Heart left ventricle (tissue), 16 donors: ENCODE results near the gene KRTAP12-4. TPM values are rescaled to one million over a fixed set of nuclear protein-coding genes. Genes with fewer than 3 reads are reported as not detected.

Experiments used
- ATAC-seq, 4 donors: fragments of 200-7000 bp; cut with Tn5 transposase; one replicate each; pipeline ENCODE4 v1.9.1; 2020 to 2022; ENCODE audit warnings: moderate library complexity in 4 of 4, mild to moderate bottlenecking in 3 of 4, moderate number of reproducible peaks in 1 of 4
- DNase-seq, 5 donors: peaks; one replicate each; pipeline ENCODE4 v3.0.0-alpha.2; 2020
- H3K27ac ChIP-seq, 12 donors: fragments of 200-600 bp; sonication (generic) in 4 of 12; one replicate each; pipeline versions ENCODE4 v1.5.0 to v1.8.0; 2016 to 2022; ENCODE audit warnings: mild to moderate bottlenecking in 2 of 12
- H3K27me3 ChIP-seq, 9 donors: fragments of 200-600 bp; sonication (generic) in 2 of 9; one replicate each; pipeline versions ENCODE4 v1.5.1 to v1.8.0; 2016 to 2022; ENCODE audit warnings: mild to moderate bottlenecking in 3 of 9
- H3K36me3 ChIP-seq, 9 donors: fragments of 200-600 bp; sonication (generic) in 2 of 9; one replicate each; pipeline versions ENCODE4 v1.5.0 to v1.8.0; 2018 to 2022; ENCODE audit warnings: mild to moderate bottlenecking in 2 of 9
- H3K4me1 ChIP-seq, 12 donors: fragments of 200-600 bp; sonication (generic) in 4 of 12; one replicate each; pipeline versions ENCODE4 v1.5.0 to v1.8.0; 2016 to 2022; ENCODE audit warnings: mild to moderate bottlenecking in 3 of 12
- H3K4me3 ChIP-seq, 12 donors: fragments of 200-600 bp; sonication (generic) in 4 of 12; one replicate each; pipeline versions ENCODE4 v1.5.0 to v1.8.0; 2017 to 2022; ENCODE audit warnings: mild to moderate bottlenecking in 9 of 12, moderate library complexity in 4 of 12
- H3K9me3 ChIP-seq, 12 donors: fragments of 200-600 bp; sonication (generic) in 4 of 12; one replicate each; pipeline versions ENCODE4 v1.5.0 to v1.8.0; 2016 to 2022; ENCODE audit warnings: mild to moderate bottlenecking in 1 of 12
- POLR2A ChIP-seq, 2 donors: fragments of 450-650 bp; IDR thresholded peaks; one replicate each; pipeline ENCODE4 v1.6.1; 2017; ENCODE audit warnings: antibody characterized with exemption in 2 of 2, mild to moderate bottlenecking in 2 of 2, moderate library complexity in 2 of 2
- WGBS, 4 donors: extraction: QIAGEN DNeasy Blood & Tissue Kit in 2 of 4; methylation state at CpG; one replicate each; pipeline versions ENCODE4 v1.1.5 to v1.1.7; 2013 to 2018; 5-methylcytosine and 5-hydroxymethylcytosine counted together
- intact Hi-C, 10 donors: fragments of 100-400 bp; cut with DNase I; formaldehyde crosslinking; loops; one replicate each; pipeline versions ENCODE4 v1.11.1 to v1.14.2; 2022
- polyA plus RNA-seq, 2 donors: library from polyadenylated mRNA; stranded (reverse); fragments of 200-250 nt; gene quantifications; one replicate each; pipeline ENCODE4 v1.2.3, GENCODE V29; 2013
- total RNA-seq, 9 donors: library from RNA; depleted of rRNA in 2 of 9; stranded (reverse); fragments of >200 nt in 2 of 9; fragmentation: NEBNext Ultra II Directional in 3 of 9; extraction: Animal tissue kit (Norgen Biotek cat#: 25700) in 3 of 9; gene quantifications; one replicate each; pipeline versions ENCODE4 v1.1.0 to v1.2.4, GENCODE V29; 2016 to 2023
- TF ChIP-seq, protein P1 (sequence below), 12 donors: fragments of 200-600 bp; sonication (generic) in 4 of 12; IDR thresholded peaks; one replicate each; pipeline versions ENCODE4 v1.5.0 to v1.8.0; 2018 to 2022; ENCODE audit warnings: antibody characterized with exemption in 12 of 12, mild to moderate bottlenecking in 5 of 12
- donor health status: ischemic (EF 13 %, LVEDD 7.1; RV severe dilation, severe dysfunction).
- donor health status: healthy with polysubstance abuse.
- donor health status: DM: no; HTN: yes; CAD: no.
- donor health status: DM: no; HTN: no; CAD: no.
- donor health status: ischemic (EF 25% LVEDD 6.9; RV normal size, moderate dysfunction).
- donor health status: ischemic (EF 25% LVEDD 5.7; RV mildly dilated, moderate dysfunction).
- donor health status: healthy.
- donor health status: DM: yes; HTN: yes; CAD: no.
- donor health status: ischemic (EF 35%, LVEDD 5.7; RV mildly dilated, moderate dysfunction).
- donor health status: nonischemic (EF 11% LVEDD 7.7; RV severe dilation, severe dysfunction).
- donor health status: DM: yes; HTN: yes; CAD: no.
- donor health status: PGD.
- donor health status: ischemic (EF 29% LVEDD 5.4; RV normal size, mild dysfunction).
- donor health status: nonischemic (EF 23%, LVEDD 6.1; RV moderate dilation, normal function).

KRTAP12-4 gene
- total and polyA plus RNA-seq, 11 donors, result not detected

DNA sequence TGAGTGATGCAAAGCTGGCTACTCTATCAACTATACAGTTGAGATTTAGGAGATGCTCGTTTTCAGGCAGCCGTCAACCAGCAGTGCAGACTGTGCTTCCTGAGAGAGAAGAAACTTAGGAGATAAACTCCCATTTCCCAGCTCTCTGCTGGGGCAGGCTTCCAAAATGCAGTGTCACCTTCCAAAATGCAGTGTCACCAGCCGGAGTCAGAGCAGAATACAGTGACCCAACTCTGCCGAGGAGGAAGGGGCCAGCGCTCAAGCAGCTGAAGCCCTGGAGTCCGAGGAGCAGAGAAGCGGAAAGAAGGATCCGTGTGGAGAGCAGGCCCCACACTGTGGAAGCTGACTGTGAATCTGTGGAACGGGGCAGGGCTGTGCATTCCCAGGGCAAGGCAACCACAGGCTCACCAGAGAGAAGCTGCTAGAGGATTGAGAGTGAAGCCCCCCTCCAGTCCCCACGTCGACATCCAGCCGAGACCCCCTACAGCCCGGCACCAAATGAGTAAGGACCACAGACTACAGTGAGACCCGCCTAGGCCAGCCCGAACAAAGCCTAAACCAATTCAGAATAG lies 28.2 kb upstream of the KRTAP12-4 start:
- Histone ChIP-seq H3K9me3 (peaks cover 0 to 6% (median 0%) of the 10 kb centered on the region in 12 donors), H3K27me3 (peaks cover 0 to 29% (median 8%) of the 10 kb centered on the region in 9 donors), H3K4me3 (no peak overlapping the region), H3K36me3 (no peaks in the 10 kb centered on the region), H3K4me1 (no peaks in the 10 kb centered on the region), H3K27ac (no peak overlapping the region)
- WGBS, 4 donors, result 74 to 80% (median 78%) methylated on average over 15 of the region's 15 CpGs
- no peak for TF ChIP-seq POLR2A (IDR thresholded peaks at IDR 0.05)
- intact Hi-C loops, result no loop called here
- no peak for ATAC-seq
- no peak for DNase-seq

DNA sequence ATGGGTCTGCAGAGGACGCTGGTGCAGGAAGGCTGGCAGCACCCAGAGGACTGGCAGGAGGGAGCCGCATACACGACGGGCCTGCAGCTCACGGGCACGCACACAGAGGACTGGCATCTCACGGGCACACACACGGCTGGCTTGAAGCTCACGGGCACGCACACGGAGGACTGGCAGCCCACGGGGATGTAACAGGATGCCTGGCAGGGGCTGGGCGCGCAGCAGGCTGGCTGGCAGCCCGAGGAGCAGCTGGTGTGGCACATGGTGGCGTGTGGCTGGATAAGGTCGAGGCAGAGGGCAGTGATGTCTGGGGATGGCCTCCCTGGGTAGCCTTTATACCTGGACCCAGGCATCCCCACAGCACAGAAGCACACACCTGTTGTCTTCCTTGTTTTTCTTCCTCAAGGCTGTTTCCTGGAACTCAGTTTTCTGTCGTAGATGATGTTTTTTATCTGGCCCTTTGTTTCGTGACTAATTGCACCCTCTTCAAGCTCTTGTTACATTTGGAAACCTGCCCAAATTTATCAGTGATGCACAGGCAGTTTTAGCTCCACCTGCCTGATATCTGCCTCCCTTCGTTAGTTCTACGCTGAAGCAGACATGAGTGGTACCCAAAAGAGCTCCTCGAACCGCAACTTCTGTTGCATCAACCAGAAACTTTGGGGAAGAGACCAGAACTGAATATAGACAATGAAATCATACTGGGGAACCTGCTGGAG lies 27.6 kb upstream of the KRTAP12-4 start, which contains the start of gene KRTAP12-1:
Gene KRTAP12-1, minus strand, starts transcription at position 303 of the 719 bp plus-strand sequence. Its CDS starts 40 bp downstream, at position 263.
- Histone ChIP-seq H3K4me3 (no peak within 1 kb of the TSS), H3K36me3 (no peaks in the 10 kb centered on the region), H3K4me1 (no peaks in the 10 kb centered on the region), H3K9me3 (peaks cover 0 to 6% (median 0%) of the 10 kb centered on the region in 12 donors), H3K27me3 (peaks cover 0 to 23% (median 4%) of the 10 kb centered on the region in 9 donors), H3K27ac (no peak within 1 kb of the TSS)
- no peak for DNase-seq
- intact Hi-C loops, result no loop called here
- TF ChIP-seq, protein P1, sequence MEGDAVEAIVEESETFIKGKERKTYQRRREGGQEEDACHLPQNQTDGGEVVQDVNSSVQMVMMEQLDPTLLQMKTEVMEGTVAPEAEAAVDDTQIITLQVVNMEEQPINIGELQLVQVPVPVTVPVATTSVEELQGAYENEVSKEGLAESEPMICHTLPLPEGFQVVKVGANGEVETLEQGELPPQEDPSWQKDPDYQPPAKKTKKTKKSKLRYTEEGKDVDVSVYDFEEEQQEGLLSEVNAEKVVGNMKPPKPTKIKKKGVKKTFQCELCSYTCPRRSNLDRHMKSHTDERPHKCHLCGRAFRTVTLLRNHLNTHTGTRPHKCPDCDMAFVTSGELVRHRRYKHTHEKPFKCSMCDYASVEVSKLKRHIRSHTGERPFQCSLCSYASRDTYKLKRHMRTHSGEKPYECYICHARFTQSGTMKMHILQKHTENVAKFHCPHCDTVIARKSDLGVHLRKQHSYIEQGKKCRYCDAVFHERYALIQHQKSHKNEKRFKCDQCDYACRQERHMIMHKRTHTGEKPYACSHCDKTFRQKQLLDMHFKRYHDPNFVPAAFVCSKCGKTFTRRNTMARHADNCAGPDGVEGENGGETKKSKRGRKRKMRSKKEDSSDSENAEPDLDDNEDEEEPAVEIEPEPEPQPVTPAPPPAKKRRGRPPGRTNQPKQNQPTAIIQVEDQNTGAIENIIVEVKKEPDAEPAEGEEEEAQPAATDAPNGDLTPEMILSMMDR (IDR thresholded peaks at IDR 0.05), result no peak
- TF ChIP-seq POLR2A (IDR thresholded peaks at IDR 0.05), result no peak
- 70 to 74% (median 72%) methylated on average over 13 to 23 of the region's 23 CpGs for WGBS, 4 donors
- peak in 3 of 4 donors; percentile 40 to 64 (median 42) for ATAC-seq

DNA sequence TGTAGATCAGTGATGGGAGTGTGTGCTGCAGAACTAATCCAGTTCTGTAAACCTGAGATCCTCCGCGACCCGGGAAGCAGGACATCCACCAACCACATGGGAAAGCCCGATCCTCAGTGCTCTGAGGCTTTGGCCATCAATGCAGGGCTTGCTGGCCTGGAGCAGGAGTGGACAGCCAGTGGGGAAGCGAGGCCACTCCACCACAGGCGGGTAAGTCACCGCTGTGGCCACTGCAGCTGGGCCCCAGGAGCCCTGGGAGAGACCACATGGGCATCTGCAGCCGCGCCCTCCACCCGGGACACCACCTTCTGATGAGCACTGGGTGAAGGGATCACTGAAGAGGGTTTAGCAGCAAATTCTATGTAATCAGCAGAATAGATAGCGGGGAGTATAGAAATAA lies 26.7 kb upstream of the KRTAP12-4 start:
- no peak for DNase-seq
- H3K9me3 ChIP-seq, result peaks cover 0 to 6% (median 0%) of the 10 kb centered on the region in 12 donors
- intact Hi-C loops, result no loop called here
- H3K27ac ChIP-seq, result no peak overlapping the region
- no peaks in the 10 kb centered on the region for H3K36me3 ChIP-seq
- peaks cover 0 to 16% (median 0%) of the 10 kb centered on the region in 9 donors for H3K27me3 ChIP-seq
- no peak for TF ChIP-seq POLR2A (IDR thresholded peaks at IDR 0.05)
- TF ChIP-seq, protein P1 (IDR thresholded peaks at IDR 0.05), result no peak
- H3K4me1 ChIP-seq, result no peaks in the 10 kb centered on the region
- no peak overlapping the region for H3K4me3 ChIP-seq
- no peak for ATAC-seq
- WGBS, 4 donors, result 65 to 89% (median 80%) methylated on average over 11 of the region's 11 CpGs

DNA sequence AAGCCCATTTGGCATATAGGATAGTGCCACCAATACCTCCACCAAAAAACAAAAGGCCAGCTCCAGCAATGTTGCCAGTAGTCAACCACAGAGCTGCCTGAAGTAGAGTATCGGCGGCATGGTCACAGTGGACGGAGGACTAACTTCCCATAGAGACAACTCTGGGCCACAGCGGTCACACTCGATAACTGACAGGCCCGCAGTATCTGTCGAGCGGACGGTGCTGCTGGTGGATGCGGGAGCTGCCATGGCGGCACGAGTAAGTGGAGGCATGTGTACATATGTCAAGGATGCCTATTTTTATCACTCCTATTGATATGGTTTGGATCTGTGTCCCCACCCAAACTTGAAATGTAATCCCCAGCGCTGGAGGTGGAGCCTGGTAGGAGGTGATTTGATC lies 23.4 kb upstream of the KRTAP12-4 start:
- Histone ChIP-seq H3K27ac (no peak overlapping the region), H3K4me1 (no peaks in the 10 kb centered on the region), H3K27me3 (peaks cover 0 to 5% (median 0%) of the 10 kb centered on the region in 9 donors), H3K36me3 (no peaks in the 10 kb centered on the region), H3K4me3 (no peak overlapping the region), H3K9me3 (peaks cover 0 to 16% (median 4%) of the 10 kb centered on the region in 12 donors)
- DNase-seq (no peak), ATAC-seq (no peak)
- WGBS, 4 donors, result 89 to 97% (median 92%) methylated on average over 13 of the region's 13 CpGs
- intact Hi-C loops, result no loop called here
- TF ChIP-seq, protein P1 (IDR thresholded peaks at IDR 0.05), result no peak
- no peak for TF ChIP-seq POLR2A (IDR thresholded peaks at IDR 0.05)
